Central memory CD4-positive, alpha-beta T cell (primary cell): ENCODE results near the gene MPRIP.
"Not testable (repeated sequence)": the region's sequence is repeated elsewhere in the genome, so short reads cannot be mapped to it uniquely, and the experiment has no call there.

Source experiments
- DNase-seq: peaks from one replicate; pipeline ENCODE4 v3.0.0; 2022

MPRIP gene

DNA sequence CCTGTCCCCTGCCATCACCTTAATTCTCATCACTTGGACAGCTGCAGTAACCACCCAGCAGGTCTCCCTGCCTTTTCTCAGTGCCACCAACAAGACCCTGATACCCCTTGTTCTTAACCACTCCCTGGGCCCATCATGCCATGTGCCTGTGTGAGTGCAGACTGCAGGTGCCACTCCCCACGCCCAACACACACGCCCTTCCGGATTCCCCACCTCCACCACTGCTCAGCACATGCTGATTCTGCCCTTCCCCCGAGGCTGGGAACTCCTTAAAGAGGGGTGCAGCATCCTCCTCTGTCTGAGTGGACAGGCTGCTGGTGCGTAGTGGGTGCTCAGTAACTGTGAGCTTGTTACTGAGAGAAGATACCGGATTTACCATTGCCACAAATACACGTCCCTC lies 111.5 kb downstream of the MPRIP start:
- DNase-seq = no peak

DNA sequence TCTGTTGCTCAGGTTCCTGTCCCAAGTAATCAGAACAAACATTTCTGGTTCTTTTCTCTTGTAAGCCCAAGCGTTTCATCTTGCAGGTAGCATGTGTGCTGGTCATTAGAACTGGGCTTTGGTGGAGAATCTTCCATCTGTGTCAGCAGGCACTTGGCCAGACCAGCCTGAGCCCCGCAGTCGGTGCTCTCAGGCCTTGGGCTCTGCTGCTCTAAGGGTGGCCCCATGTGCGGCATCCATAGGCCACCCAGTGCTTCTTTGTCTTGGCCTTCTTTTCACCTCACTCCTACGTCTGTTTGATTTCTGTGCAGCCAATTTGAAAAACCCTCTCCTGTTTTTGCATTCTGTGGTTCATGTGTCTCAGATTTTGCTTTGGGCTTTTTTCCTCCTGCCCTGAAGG lies 112.3 kb downstream of the MPRIP start:
- no peak for DNase-seq

DNA sequence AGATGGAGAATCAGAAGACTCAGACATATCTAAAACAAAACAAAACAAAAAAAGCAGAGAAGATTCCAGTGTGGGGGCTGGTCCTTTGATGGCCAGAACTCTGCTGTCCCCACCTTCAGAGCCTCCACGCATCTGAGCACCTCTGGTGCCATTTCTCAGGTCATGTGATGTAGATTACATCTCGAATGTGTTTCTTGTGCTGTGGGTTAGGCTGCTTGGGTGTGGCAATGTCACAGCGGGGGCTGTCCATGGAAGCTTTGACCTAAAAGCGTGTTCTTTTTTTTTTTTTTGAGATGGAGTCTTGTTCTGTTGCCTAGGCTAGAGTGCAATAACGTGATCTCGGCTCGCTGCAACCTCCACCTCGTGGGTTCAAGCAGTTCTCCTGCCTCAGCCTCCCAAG lies 112.7 kb downstream of the MPRIP start:
- DNase-seq = peak; percentile 46

DNA sequence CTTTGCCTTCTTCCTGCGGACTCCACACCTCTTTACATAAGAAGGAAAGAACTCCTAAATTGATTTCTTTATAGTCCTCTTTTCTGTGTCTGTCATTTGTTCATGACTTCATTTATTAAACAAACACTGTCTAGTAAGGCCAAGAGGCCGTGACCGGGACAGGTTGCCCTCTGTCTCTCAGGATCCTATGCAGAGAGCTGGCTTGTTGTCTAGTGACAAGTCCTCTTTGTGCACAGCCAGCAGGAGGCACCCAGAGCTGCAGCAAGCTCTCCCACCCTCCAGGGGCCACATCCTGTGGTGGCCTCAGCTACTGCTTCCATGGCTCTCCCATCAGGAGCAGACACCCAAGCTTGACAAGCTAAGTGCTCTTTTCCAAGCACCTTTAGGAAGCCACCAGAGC lies 113.3 kb downstream of the MPRIP start:
- DNase-seq = no peak

DNA sequence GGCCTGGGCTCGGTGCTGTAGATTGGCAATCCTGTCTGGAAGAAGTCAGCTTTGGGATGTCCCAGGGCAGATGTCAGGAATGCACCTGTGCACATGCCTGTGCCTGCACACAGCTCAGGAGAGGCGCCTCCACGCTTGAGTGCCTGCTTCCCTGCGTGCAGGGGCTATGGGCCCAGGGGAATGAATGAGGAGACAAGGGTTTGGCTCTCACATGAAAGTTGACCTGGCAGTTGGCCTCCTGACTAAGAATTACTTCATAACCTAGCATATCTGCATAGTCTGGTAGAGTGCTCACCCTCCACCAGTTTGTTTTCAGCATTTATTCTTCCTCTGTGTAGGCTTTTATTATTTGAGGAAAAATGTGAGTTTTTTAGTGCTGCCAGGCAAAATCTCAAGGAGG lies 113.8 kb downstream of the MPRIP start:
- no peak for DNase-seq

DNA sequence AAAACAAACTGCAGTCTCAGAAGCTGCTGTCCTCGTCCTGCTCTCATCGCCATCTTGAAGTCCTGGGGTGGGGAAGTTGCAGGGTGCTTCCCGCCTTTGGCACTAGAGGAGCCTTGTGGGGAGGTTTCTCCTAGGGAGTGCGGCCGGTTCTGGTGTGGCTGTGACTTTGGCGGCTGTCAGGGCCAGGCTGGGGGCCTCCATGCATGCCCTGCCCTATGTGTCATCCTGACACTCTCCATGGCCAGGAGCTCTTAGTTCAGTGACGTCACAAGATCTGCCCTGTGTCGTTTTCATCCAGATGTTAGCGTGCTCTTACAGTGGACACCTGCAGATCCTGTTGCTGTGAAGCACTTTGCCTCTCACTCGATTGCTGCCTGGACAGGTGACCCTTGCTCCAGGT lies 114.3 kb downstream of the MPRIP start:
- no peak for DNase-seq

DNA sequence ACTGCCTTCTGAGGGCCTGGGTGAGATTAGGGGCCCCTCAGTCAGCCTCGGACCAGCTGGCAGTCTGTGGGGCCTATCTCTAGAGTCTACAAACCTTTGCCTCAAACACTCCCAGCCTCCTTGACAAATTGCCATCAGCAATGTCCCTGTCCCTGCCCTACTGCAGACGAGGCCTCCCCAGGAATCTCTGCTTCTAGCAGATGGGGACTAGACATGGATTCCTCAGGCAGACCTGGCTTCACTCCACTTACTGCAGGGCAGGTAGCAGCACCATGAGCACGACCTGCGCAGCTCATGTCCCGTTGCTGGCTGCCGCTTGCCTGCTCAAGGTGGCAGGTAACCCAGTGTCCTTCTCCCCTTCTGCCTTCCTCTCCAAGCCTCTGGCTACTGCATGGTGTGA lies 114.8 kb downstream of the MPRIP start:
- no peak for DNase-seq

DNA sequence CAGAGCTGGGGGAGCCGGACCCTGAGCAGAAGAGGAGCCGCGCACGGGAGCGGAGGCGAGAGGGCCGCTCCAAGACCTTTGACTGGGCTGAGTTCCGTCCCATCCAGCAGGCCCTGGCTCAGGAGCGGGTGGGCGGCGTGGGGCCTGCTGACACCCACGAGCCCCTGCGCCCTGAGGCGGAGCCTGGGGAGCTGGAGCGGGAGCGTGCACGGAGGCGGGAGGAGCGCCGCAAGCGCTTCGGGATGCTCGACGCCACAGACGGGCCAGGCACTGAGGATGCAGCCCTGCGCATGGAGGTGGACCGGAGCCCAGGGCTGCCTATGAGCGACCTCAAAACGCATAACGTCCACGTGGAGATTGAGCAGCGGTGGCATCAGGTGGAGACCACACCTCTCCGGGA lies 116.2 kb downstream of the MPRIP start:
- DNase-seq = not testable (repeated sequence)

DNA sequence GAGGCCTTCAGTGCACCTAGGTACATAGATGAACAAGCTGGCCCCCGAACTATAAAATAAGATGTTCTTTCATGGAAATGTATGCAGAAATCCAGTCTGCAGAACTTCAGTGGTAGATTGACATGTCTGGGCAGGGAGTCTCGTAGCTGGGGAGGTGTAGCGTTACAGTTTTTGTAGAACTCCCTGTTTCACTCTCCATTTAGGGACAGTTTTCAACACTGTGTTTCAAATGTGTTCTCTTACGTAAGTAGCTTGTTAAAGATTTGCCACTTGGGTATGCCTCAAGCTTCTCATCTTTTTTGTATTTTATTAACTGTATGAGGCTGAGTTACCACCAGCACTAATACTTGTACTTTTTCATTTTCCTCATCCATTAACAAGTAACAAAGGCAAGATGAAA lies 117.3 kb downstream of the MPRIP start:
- DNase-seq = no peak

DNA sequence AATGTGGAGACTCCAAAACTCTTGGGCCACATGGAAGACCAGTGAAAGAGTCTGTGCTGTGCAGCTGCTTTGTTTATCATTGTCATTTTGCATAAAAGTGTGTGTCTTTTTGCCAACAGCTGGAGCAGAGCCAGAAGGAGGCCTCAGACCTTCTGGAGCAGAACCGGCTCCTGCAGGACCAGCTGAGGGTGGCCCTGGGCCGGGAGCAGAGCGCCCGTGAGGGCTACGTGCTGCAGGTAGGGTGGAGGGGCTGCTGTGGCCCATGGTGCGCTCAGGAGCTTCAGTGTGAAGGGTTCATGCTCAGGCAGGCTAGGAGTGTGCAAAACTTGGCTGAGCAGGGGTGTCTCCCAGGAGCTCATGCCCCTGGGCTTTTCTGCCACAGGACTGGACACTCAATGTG lies 118.9 kb downstream of the MPRIP start:
- no peak for DNase-seq

DNA sequence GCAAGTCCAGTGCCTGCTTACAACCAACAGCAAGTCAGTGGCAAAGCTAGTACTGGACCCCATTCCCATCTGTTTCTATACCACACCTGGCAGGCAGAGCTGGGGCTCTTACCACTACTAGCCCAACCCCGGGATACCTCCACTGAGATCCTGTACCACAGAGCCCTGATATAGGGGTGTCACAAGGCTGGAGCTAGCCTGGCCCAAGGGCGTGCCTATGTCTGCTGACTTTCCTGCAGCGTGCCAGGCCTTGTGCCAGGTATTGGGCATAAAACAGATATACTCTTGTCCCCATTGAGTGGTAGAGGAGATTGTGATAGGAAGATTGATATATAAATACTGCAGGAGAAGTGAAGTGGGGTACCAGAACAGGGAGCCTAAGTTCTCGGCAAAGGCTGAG lies 119.5 kb downstream of the MPRIP start:
- DNase-seq = no peak

DNA sequence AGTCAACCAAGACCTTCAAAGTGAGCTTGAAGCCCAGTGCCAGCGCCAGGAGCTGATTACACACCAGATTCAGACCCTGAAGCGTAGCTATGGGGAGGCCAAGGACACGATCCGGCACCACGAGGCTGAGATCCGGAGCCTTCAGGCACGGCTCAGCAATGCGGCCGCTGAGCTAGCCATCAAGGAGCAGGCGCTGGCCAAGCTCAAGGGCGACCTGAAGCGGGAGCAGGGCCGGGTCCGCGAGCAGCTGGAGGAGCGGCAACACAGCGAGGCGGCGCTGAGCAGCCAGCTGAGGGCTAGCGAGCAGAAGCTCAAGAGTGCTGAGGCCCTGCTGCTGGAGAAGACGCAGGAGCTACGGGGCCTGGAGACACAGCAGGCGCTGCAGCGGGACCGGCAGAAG lies 121.9 kb downstream of the MPRIP start:
- DNase-seq = no peak

DNA sequence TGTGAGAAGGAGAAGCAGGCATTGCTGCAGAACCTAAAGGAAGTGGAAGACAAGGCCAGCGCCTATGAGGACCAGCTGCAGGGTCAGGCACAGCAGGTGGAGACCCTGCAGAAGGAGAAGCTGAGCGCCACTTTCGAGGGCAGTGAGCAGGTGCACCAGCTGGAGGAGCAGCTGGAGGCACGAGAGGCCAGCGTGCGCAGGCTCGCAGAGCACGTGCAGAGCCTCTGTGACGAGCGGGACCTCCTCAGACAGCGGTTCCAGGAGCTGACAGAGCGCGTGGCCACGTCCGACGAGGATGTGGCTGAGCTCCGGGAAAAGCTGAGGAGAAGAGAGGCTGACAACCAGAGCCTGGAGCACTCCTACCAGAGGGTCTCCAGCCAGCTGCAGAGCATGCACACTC lies 122.4 kb downstream of the MPRIP start:
- no peak for DNase-seq

DNA sequence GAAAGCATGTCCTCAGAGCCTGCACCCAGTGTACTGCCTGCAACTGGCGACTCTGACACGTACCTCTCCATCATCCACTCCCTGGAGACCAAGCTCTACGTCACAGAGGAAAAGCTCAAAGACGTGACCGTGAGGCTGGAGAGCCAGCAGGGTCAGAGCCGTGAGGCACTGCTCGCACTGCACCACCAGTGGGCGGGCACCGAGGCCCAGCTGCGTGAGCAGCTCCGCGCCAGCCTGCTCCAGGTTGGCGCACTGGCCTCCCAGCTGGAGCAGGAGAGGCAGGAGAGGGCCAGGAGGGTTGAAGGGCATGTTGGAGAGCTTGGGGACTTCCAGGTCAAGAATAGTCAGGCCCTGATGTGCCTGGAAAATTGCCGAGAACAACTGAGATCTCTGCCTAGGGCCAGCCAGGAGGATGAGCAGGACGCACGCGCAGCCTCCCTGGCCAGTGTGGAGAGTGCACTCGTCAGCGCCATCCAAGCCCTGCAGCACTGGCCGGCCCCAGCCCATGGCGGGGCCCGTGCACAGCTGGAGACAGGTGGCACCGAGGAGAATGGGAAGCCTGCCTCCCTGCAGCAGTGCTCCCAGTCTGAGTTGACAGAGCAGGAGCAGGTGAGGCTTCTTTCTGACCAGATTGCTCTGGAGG lies 123.5 kb downstream of the MPRIP start:
- no peak for DNase-seq

DNA sequence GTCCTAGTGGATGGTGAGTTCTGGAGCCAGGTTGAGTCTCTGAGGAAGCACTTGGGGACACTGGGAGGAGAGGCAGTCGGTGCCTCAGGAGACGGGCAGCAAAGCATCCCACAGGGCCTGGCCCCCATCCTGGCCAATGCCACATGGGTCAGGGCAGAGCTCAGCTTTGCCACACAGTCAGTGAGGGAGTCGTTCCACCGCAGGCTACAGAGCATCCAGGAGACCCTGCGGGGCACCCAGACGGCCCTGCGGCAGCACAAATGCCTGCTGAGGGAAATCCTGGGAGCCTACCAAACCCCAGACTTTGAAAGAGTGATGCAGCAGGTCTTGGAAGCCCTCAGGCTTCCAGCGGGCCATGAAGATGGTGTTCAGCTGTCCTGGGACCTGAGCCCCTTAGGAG lies 124.2 kb downstream of the MPRIP start:
- DNase-seq = no peak

DNA sequence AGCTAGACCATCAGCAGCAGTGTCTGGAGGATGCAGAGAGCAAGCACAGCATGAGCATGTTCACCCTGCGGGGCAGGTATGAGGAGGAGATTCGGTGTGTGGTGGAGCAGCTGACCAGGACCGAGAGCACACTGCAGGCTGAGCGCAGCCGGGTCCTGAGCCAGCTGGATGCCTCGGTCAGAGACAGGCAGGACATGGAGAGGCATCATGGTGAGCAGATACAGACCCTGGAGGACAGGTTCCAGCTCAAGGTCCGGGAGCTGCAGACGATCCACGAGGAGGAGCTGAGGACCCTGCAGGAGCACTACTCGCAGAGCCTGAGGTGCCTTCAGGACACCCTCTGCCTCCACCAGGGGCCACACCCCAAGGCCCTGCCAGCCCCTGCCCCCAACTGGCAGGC lies 125.1 kb downstream of the MPRIP start:
- no peak for DNase-seq

DNA sequence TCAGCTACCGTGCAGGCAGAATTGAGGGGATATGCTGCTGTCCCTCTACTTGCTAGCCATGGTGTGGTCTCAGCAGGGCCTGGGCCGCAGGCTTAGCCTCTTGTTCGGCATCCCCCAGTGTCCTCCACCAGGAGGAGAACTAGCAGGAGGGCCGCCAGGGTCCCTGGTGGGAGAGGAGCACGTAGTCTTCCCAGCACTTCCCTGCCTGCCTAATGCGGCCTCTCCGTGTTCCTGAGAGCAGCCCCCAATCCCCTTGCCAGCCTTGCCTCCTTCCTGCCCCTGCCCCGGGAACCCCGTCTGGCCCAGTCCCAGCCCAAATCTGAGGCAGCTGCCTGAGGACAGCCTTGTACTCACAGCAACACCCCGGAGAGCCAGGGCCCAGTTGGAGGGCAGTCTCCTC lies 125.7 kb downstream of the MPRIP start:
- no peak for DNase-seq

DNA sequence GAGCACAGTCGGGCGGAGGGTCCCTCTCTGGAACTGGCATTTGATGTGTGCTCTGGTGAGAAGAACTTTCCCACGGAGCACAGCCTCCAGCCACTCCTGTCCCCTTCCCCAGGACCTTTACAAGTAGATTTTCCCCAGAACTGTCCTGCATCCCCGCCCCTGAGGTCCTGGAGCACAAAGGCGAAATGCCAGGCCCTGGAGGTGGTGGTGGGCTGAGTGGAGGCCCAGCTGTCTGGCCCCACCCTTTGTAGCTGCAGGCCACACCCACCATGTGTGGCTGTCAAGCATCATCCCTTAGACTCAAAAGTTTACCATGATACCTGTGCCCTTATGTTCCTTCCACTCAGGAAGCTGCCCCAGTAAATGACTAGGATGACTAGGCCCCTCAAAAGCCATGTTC lies 126.1 kb downstream of the MPRIP start:
- no peak for DNase-seq

DNA sequence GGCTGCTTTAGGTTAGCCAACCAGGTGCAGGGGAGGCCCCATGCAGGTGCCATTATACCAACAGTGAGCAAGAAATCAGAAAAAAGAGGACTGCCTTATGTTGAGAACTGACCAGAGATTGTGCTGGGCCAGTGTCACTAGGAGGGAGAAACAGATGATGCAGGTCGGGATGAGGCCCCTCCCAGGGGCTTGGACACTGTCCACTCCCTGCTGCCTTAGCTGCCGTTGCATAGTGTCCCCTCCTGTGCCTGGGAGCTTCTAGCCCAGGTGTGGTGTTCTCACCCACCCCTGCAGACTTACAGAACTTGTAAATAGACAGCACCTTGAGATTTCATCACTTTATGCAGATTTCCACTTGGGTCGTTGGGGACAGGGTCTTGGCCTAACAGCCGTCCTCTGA lies 127.1 kb downstream of the MPRIP start:
- no peak for DNase-seq

DNA sequence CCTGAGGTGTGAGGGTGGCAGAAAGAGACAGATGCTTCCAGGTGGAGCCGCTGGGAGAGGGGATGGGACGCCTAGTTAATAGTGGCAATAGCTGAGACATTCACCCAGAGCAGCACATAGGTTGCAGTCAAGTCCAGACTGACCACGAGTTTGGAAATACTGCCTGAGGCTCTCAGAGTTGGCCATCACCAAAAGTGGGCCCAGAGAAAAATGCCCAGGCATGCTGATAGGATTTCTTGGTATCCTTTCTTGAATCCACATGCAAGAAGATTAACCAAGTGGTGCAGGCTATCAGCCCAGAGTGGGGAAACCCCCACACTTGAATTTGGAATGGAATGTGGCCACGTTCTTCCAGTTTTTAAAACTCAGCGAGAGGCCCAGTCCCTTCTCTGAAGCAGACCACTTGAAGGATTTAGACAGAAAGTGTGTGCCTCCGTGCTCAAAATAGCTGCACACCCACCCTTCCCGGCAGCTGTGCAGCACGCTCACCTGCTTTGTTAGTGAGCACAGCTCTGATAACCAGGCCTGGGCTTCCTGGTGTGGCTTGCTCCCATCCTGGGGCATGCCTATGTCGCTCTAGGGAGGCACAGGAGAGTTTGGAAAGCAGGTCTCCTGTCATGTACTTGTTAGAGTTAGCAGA lies 128.2 kb downstream of the MPRIP start:
- DNase-seq = no peak

DNA sequence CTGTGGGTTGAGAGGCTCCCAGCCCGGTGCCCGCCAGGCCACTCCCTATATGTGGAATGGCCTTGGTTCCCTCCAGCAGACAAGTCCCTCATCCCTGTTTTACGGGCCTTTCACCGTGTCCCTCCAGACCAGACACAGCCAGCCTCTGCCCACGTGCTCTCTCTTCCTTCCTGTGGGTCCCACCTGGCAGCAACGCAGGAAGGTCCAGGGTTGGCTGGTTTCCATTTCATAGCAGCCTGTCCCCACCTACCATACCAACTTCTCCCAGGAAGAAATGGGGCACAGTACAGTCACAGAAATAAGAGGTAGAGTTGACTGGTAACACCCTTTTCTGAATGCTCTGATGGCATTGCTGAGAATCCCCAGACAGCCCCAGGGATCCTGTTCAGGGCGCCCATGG lies 128.9 kb downstream of the MPRIP start:
- DNase-seq = no peak

DNA sequence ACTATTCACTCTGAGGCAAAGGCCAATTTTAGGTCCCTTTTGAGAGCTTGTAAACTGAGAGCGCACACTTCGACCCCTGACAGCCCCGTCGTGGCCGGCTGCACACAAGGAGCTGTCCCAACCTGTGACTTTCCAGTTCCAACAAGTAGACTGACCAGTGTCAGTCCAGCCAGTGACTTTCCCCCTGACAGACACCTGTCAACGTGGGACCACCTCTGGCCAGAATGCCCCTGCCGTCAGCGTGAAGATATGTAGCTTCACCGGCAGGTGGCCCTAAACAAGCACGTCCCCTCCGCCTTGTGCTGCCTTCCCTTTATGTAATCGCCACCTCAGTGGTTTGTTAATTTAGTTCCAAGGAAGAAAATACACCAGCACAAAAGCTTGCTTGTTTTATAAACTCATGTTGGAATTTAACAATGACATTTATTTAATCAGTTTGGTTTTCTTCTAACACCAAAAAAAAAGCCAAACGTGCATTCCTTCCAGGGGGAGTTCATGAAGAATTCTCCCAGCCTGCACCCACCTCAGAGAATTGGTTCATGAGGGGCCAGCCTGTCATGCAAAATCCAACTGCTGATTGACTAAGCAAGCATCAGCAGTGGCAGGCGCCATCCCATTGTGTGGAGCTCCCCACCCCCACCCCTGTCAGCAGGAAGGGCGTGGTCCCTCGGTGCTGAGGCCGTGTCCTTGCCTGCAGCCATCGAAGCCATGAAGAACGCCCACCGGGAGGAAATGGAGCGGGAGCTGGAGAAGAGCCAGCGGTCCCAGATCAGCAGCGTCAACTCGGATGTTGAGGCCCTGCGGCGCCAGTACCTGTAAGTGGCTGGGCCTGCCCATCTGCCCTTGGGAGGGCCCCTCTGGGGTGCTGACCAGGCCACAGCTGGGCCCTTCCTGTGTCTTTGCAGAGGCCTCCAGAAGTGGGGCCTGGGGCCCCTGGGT lies 130.0 kb downstream of the MPRIP start:
- no peak for DNase-seq

DNA sequence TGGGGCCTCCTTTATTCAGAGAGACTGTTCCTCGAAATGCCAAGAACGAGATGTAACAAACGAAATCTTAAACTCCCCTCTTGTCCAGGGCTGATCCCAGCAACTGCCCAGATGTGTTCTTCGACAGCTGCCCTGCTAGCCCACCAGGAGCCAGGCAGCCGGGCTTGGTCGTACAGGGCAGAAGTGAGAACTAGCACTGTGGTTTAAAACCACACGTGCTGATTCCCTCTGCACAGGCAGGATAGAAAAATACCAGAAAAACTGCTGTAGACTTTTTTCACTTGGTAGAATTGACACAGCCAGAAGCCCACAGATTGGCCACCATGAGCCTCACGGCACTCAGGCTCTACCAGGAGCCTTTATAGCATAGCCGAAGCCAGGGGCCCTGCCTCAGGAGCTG lies 130.7 kb downstream of the MPRIP start:
- DNase-seq = no peak

DNA sequence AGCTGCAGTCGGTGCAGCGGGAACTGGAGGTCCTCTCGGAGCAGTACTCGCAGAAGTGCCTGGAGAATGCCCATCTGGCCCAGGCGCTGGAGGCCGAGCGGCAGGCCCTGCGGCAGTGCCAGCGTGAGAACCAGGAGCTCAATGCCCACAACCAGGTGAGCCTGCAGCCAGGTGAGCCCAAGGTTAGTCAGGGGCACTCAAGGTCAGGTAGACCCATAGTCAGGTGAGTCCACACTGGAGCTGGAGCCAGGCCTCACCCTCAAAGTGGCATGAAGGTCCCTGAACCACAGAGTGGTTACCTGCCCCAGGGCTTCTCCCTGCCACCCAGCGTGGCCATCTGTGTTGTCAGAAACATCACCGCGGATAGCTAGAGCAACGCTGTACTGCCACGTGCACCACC lies 131.7 kb downstream of the MPRIP start:
- DNase-seq = no peak
